LNCAP (cell line): ENCODE data around the gene MAB21L4.

Experiments
- TF ChIP-seq, protein P1 (sequence below): fragments of 450-650 bp; IDR thresholded peaks from 2 replicates; pipeline ENCODE4 v1.5.1; 2017; ENCODE audit warnings: mild to moderate bottlenecking

MAB21L4 gene

DNA sequence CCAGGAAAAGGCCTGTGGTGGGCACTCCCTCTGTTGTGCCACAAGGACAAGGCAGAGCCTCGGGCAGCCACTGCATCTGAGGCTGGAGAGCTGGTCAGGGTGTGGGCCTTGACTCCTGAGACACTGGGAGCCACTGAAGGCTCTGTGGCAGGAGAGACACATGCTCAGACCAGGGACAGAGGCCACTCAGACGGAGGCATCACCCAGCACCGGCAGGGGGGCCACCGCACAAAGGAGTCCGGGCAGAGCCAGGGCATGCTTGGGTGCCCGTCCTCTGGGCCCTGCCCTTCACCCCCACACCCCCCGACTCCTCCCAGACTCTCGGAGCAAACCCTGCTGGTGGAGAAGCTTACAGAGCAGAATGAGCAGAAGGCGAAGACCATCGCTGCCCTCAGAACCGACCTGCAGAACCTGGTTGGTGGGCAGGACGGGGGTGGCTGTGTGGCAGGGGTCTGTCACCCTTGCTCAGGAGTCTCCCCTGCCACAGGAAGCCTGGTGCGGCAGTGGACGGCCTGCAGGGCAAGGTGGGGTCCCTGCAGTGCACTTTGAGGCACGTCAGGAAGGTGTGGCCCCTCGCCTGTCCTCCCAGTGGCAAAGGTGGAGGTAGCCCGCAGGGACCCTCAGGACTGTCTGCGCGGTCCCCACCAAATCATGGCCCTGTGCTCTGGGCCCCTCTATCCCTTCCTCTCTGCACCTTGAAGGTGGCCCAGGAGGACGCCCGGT, 36.2 kb upstream of the MAB21L4 start:
- TF ChIP-seq, protein P1, sequence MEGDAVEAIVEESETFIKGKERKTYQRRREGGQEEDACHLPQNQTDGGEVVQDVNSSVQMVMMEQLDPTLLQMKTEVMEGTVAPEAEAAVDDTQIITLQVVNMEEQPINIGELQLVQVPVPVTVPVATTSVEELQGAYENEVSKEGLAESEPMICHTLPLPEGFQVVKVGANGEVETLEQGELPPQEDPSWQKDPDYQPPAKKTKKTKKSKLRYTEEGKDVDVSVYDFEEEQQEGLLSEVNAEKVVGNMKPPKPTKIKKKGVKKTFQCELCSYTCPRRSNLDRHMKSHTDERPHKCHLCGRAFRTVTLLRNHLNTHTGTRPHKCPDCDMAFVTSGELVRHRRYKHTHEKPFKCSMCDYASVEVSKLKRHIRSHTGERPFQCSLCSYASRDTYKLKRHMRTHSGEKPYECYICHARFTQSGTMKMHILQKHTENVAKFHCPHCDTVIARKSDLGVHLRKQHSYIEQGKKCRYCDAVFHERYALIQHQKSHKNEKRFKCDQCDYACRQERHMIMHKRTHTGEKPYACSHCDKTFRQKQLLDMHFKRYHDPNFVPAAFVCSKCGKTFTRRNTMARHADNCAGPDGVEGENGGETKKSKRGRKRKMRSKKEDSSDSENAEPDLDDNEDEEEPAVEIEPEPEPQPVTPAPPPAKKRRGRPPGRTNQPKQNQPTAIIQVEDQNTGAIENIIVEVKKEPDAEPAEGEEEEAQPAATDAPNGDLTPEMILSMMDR, result no peak

DNA sequence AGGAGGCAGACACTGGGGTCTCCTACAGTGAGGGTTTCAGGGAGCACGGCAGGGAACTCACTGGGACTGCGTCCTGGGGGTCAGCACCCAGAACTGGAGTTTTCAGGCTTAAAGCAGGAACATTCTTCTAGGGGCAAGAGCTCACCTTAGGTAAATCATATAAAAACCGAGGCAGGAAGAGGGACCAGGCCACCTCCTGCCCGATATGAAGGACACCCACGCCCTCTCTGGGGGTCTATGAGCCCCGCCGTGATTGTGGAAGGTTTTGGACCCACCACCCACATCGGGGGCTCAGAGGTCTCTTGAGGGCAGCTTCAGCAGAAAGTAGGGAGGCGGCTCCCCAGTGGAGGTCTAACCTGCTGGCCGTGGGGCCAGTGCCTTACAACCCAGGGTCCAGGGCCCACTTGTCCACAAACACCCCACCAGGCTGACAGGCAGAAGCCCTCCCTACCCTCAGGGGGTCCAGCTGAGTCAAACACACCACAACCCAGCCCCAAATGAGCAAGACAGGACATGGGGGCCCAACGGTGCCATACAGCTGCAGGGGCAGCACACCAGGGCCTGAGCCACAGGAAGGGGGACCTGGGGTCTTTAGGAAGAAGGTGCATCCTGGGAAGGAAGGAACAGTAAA, 35.5 kb upstream of the MAB21L4 start:
- TF ChIP-seq, protein P1, result no peak

DNA sequence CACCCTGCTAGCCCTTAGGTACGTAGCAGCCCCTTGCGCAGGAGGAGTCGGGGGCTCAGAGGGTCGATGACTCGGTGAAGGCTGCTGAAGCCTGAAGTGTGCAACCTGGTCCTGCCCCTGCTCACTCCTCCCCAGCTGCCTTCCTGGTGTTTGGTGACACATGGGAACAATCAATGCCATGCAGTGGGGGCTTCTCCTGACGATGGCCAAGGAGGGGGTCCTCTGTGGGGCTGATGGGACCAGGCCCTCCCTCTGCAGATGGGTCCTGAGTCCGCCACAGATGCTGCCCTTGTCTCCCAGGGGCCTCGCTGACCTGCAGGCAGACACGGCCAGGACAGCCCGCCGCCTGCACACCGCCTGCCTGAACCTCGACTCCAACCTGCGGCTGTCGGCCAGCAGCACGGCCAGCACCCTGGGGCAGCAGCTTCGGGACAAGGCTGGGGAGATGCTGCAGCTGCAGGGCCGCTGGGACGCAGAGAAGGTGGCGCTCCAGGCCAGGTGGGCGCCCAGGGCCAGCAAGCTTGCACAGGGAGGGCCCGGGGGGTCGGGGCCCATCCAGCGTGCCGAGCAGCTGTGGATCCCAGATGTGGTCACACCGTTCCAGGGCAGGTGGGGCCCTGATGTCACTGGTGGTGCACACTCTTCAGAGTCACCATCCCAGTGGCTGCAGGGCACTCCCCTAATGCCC, 34.8 kb upstream of the MAB21L4 start:
- TF ChIP-seq, protein P1, result no peak

DNA sequence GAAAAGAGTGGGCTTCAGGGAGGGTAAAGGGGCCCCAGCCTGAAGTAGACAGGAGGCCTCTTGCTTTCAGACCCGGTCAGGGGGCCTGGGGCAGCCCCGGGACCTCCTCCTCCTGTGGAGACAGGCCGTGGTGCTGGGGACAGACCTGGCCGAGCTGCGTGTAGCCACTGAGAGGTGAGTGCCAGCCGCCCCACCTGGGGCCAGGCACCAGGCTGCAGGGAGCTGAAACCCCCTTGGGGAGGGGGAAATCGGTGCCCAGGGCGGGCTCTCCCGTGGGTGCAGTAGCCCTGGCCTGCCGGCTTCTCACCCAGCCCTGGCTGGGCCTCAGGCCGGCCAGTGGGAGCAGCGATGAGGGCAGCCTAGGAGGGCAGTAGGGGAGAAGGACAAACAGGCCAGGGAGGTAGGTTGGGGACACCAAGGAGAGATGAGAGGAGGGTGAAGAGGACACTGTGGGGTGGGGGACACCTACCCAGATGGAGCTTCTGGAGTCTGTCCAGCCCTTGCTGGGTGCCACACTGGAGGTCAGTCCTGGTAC, 34.2 kb upstream of the MAB21L4 start:
- TF ChIP-seq, protein P1, result no peak

DNA sequence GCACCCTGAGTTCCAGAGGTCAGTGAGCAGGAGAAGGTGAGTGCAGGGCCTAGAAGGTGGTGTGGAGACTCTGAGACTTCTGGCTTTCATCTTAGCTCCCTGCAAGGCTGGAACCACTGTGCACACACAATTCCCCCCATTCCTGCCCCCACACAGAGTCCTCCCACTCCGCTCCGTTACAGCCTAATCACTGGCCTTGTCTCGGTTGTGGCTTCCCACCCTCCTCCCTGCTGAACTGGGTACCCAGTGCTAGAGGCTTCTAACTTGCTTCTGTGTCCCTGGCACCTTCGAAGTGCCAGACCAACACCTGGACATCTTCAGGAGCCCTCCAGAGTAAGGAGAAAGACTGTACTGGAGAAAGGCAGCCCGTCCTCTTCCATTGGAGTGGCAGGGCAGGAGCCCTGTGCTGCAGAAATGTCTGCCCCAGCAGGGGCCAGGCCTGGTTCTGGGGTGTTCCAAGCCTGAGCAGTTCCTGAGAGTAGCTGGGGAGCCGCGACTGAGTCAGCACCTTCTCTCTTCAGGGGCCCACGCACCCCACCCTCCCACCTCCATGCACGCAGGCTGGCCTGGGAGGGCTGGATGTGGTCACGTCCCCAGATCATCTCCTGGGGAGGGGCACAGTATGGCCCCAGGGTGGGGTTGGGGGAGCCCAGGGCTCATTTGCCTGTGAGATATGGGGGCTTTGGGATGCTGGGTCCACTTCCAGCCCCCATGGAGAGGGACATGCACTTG, 33.6 kb upstream of the MAB21L4 start:
- TF ChIP-seq, protein P1, result no peak

DNA sequence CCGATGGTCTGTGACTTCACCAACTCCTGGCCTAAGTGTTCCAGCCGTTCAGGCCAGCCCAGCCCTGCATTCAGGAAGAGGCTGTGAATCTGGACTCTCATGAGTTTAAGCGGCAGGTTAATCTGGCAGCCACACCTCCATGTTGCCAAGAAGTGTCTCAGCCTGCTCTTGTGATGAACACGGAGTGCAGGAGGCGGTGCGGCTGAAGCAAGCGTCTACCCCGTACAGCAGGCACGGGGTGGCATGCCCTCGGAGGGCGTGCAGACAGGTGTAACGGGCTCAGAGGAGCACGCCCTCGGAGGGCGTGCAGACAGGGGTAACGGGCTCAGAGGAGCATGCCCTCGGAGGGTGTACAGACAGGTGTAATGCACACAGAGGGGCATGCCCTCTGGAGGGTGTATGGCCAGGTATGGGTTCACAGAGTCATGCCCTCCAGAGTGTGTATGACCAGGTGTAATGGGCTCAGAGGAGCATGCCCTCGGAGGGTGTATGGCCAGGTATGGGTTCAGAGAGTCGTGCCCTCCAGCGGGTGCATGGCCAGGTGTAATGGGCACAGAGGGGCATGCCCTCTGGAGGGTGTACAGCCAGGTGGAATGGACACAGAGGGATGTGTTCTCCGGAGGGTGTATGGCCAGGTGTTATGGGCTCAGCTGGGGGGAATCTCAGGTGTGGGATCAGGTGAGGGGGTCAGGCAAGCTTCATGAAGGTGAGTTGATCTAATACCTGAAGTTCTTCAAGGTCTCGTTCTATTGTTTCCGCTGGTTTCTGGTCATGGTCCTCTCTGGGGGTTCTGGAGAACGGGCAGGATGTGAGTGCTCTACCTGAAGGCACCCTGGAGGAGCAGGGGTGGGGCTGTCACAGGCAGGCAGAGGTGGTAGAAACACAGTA, 32.8 kb upstream of the MAB21L4 start:
- TF ChIP-seq, protein P1, result no peak
